HepG2 (cell line): Measurements from ENCODE around the gene SREBF1. TPM values are rescaled to one million over a fixed set of nuclear protein-coding genes. Genes with fewer than 3 reads are reported as not detected.

Experiments
- ATAC-seq: fragments of 200-7000 bp; cut with Tn5 transposase; 3 replicates; pipeline ENCODE4 v1.9.1; 2020; ENCODE audit warnings: mild to moderate bottlenecking, moderate library complexity
- BruUV-seq: library from RNA; stranded (reverse); fragments of 400-500 nt; replicated peaks from 2 replicates; lab custom pipeline; 2021; lab: Mats Ljungman, UMichigan
- CTCF ChIA-PET: fragments of 300-600 bp; formaldehyde crosslinking; extraction: SDS; loops from one replicate; lab custom pipeline; 2021; ENCODE audit warnings: low total read pairs, inconsistent platforms, low intra/inter-chr PET ratio; lab: Yijun Ruan, JAX
- POLR2A ChIA-PET: fragments of 350-600 bp; sonication (Branson Sonifier 250); formaldehyde crosslinking; loops from one replicate; lab custom pipeline; 2020; ENCODE audit warnings: antibody characterized with exemption, inconsistent platforms; lab: Yijun Ruan, JAX
- DNase-seq: peaks from one replicate; pipeline ENCODE4 v3.0.0-alpha.2; 2015; ENCODE audit warnings: low spot score
- FAIRE-seq: peaks from 3 replicates; lab custom pipeline; 2011; peaks lifted over from hg19 to GRCh38; lab: Jason Lieb, UNC
- H2AFZ ChIP-seq: one replicate; pipeline ENCODE4 v1.6.1; 2011; ENCODE audit warnings: low read length, inconsistent platforms
- H3K27ac ChIP-seq: fragments of 300-600 bp; 3 replicates; pipeline ENCODE4 v1.8.0; 2011; ENCODE audit warnings: mixed run types, mild to moderate bottlenecking, mixed read lengths, low read length, inconsistent platforms; ENCODE audit not compliant: insufficient read depth; ENCODE audit errors: extremely low read length
- H3K27me3 ChIP-seq, 2 experiments: fragments of 200-600 bp in 1 of 2; 2 replicates in 1 of 2; 3 replicates in 1 of 2; pipeline versions ENCODE4 v1.6.0 to v1.8.0; 2011; ENCODE audit warnings: low read length in 2 of 2, mild to moderate bottlenecking in 2 of 2, moderate library complexity in 2 of 2, inconsistent platforms in 1 of 2; ENCODE audit not compliant: insufficient read depth in 2 of 2, control insufficient read depth in 1 of 2
- H3K36me3 ChIP-seq, 2 experiments: fragments of 200-600 bp in 1 of 2; replicated peaks in 1 of 2; 2 replicates in 1 of 2; 3 replicates in 1 of 2; pipeline versions ENCODE4 v1.5.1 to v1.8.0; 2011; ENCODE audit warnings: low read length in 2 of 2, inconsistent platforms in 1 of 2; ENCODE audit not compliant: insufficient read depth in 2 of 2, control insufficient read depth in 1 of 2
- H3K4me1 ChIP-seq: 2 replicates; pipeline ENCODE4 v1.5.1; 2012; ENCODE audit warnings: low read length, inconsistent platforms; ENCODE audit not compliant: insufficient read depth
- H3K4me2 ChIP-seq: 2 replicates; pipeline ENCODE4 v1.6.0; 2011; ENCODE audit warnings: low read depth, low read length, inconsistent platforms
- H3K4me3 ChIP-seq, 3 experiments: fragments of 200-600 bp in 1 of 3; sonication (generic), shearing (Covaris generic) in 1 of 3; replicated peaks in 1 of 3; 2 replicates each; pipeline ENCODE4 v1.5.1; 2011 to 2016; ENCODE audit warnings: low read length in 3 of 3, inconsistent platforms in 2 of 3, low read depth in 2 of 3, mild to moderate bottlenecking in 2 of 3, control low read depth in 1 of 3, mixed read lengths in 1 of 3; ENCODE audit not compliant: insufficient read depth in 1 of 3
- H3K79me2 ChIP-seq: one replicate; pipeline ENCODE4 v1.6.1; 2011; ENCODE audit warnings: low read length, inconsistent platforms; ENCODE audit not compliant: insufficient read depth
- H3K9ac ChIP-seq: 2 replicates; pipeline ENCODE4 v1.6.0; 2011; ENCODE audit warnings: mild to moderate bottlenecking, low read depth, low read length, inconsistent platforms; ENCODE audit not compliant: insufficient read depth
- H3K9me3 ChIP-seq: 2 replicates; pipeline ENCODE4 v1.5.1; 2012; ENCODE audit warnings: mild to moderate bottlenecking, low read length
- H4K20me1 ChIP-seq: 2 replicates; pipeline ENCODE4 v1.6.0; 2011; ENCODE audit warnings: inconsistent platforms, mild to moderate bottlenecking, low read length, moderate library complexity; ENCODE audit not compliant: insufficient read depth
- GATAD1 ChIP-seq: IDR thresholded peaks from 2 replicates; pipeline ENCODE4 v1.6.1; 2016; ENCODE audit warnings: missing genetic modification reagents, missing compliant biosample characterization
- HNRNPL ChIP-seq: fragments of 200-400 bp; formaldehyde crosslinking; IDR thresholded peaks from 2 replicates; pipeline ENCODE4 v1.6.1; 2017; ENCODE audit warnings: mild to moderate bottlenecking, low read depth, low read length
- ZNF282 ChIP-seq: fragments of 450-650 bp; IDR thresholded peaks from 2 replicates; pipeline ENCODE4 v1.6.1; 2018; ENCODE audit not compliant: partially characterized antibody
- ZNF367 ChIP-seq: sonication (generic); formaldehyde crosslinking; IDR thresholded peaks from 2 replicates; pipeline ENCODE4 v1.4.0; 2020; ENCODE audit warnings: missing genetic modification reagents, borderline replicate concordance
- ZNF670 ChIP-seq: sonication (generic); formaldehyde crosslinking; IDR thresholded peaks from 2 replicates; pipeline ENCODE4 v1.8.0; 2022; ENCODE audit warnings: mild to moderate bottlenecking, missing genetic modification reagents, borderline replicate concordance
- WGBS: methylation state at CpG from one replicate; pipeline ENCODE4 v1.1.6; 2017; ENCODE audit warnings: low lambda C conversion rate; 5-methylcytosine and 5-hydroxymethylcytosine counted together
- in situ Hi-C: cut with HindIII; loops from 2 replicates; pipeline ENCODE4 v1.10.0; 2017; ENCODE audit warnings: low pct_unique_long_range_greater_than_20kb; ENCODE audit not compliant: extremely low pct_ligation_motif_present
- intact Hi-C: fragments of 100-400 bp; cut with micrococcal nuclease; formaldehyde crosslinking; loops from one replicate; pipeline ENCODE4 v1.10.0; 2022; ENCODE audit not compliant: unreplicated experiment
- polyA plus RNA-seq, 8 experiments: library from polyadenylated mRNA; depleted of rRNA in 3 of 8; stranded (reverse) in 7 of 8; unstranded in 1 of 8; fragments of >200 nt; fragmentation: Illumina TruSeq in 4 of 8; extraction: Trizol in 4 of 8; gene quantifications; 2 replicates each; pipeline versions ENCODE4 v1.2.1 to v1.2.3, GENCODE V29; 2011 to 2016; ENCODE audit warnings: low read depth in 4 of 8, missing spikeins in 1 of 8, mixed read lengths in 1 of 8; ENCODE audit not compliant: insufficient read depth in 1 of 8
- total RNA-seq, 5 experiments: library from RNA; depleted of rRNA; stranded (reverse); fragments of >200 nt; fragmentation: Illumina TruSeq; extraction: Trizol; gene quantifications; 2 replicates each; pipeline ENCODE4 v1.2.3, GENCODE V29; 2016; ENCODE audit warnings: low read depth in 1 of 5
- TF ChIP-seq, protein P1 (sequence below): sonication (generic); formaldehyde crosslinking; IDR thresholded peaks from 2 replicates; pipeline ENCODE4 v1.4.0; 2020; ENCODE audit warnings: missing genetic modification reagents
- TF ChIP-seq, protein P2 (sequence below): sonication (generic); formaldehyde crosslinking; IDR thresholded peaks from 2 replicates; pipeline ENCODE4 v1.4.0; 2020; ENCODE audit warnings: missing genetic modification reagents

Gene SREBF1
- total and polyA plus RNA-seq, 2 of the 13 experiments (the other 11 are each of a cell fraction or from before 2014, with no cell fraction given), result 34.3 to 38.0 TPM

DNA sequence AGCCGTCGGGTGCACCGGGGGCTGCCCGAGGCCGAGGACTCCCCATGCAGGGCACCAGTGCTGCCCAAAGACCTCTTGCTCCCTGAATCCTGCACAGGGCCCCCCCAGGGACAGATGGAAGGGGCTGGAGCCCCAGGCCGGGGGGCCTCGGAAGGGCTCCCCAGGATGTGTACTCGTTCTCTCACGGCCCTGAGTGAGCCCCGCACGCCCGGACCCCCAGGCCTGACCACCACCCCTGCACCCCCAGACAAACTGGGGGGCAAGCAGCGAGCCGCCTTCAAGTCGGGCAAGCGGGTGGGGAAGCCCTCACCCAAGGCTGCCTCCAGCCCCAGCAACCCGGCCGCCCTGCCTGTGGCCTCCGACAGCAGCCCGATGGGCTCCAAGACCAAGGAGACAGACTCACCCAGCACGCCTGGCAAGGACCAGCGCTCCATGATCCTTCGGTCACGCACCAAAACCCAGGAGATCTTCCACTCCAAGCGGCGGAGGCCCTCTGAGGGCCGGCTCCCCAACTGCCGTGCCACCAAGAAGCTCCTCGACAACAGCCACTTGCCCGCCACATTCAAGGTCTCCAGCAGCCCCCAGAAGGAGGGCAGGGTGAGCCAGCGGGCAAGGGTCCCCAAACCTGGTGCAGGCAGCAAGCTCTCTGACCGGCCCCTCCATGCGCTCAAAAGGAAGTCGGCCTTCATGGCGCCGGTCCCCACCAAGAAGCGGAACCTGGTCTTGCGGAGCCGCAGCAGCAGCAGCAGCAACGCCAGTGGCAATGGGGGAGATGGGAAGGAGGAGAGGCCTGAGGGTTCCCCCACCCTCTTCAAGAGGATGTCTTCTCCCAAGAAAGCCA is 40.6 kb downstream of the SREBF1 start:
- intact Hi-C loops, result no loop called here
- ChIA-PET CTCF (no interaction called here), POLR2A (no interaction called here)
- H3K27me3 ChIP-seq, result no peaks in the 10 kb centered on the region
- WGBS, result 98% methylated on average over 7 of the region's 40 CpGs
- H3K4me1 ChIP-seq, result no peaks in the 10 kb centered on the region
- in situ Hi-C loops, result no loop called here
- no peak overlapping the region for H3K4me3 ChIP-seq
- TF ChIP-seq, protein P1, sequence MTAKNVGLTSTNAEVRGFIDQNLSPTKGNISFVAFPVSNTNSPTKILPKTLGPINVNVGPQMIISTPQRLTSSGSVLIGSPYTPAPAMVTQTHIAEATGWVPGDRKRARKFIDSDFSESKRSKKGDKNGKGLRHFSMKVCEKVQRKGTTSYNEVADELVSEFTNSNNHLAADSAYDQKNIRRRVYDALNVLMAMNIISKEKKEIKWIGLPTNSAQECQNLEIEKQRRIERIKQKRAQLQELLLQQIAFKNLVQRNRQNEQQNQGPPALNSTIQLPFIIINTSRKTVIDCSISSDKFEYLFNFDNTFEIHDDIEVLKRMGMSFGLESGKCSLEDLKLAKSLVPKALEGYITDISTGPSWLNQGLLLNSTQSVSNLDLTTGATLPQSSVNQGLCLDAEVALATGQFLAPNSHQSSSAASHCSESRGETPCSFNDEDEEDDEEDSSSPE, result no peak
- TF ChIP-seq ZNF670 (CRISPR knock-in tag), result no peak
- 0 out of 2 replicates have a peak, but pooled peaks have one; percentile 12 for TF ChIP-seq HNRNPL
- H3K4me2 ChIP-seq, result no peak overlapping the region
- no peak overlapping the region for H2AFZ ChIP-seq
- no peak overlapping the region for H3K9ac ChIP-seq
- BruUV-seq, result no TSS peak
- peaks cover 28 to 42% of the 10 kb centered on the region in 2 experiments; a peak in 4 of 5 replicates for H3K36me3 ChIP-seq
- DNase-seq (no peak), ATAC-seq (no peak), FAIRE-seq (no peak)
- H3K79me2 ChIP-seq, result no peaks in the 10 kb centered on the region
- H4K20me1 ChIP-seq, result 0 out of 2 replicates have a peak, but pooled peaks cover 3% of the 10 kb centered on the region
- H3K27ac ChIP-seq, result no peak overlapping the region
- no peaks in the 10 kb centered on the region for H3K9me3 ChIP-seq

DNA sequence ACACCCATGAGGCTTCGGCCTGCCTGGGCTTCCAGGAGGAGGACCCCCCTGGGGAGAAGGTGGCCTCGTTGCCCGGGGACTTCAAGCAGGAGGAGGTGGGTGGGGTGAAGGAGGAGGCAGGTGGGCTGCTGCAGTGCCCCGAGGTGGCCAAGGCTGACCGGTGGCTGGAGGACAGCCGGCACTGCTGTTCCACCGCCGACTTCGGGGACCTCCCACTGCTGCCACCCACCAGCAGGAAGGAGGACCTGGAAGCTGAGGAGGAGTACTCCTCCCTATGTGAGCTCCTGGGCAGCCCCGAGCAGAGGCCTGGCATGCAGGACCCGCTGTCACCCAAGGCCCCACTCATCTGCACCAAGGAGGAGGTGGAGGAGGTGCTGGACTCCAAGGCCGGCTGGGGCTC is 41.5 kb downstream of the SREBF1 start:
- in situ Hi-C loops (no loop called here), intact Hi-C loops (no loop called here)
- H2AFZ ChIP-seq, result no peak overlapping the region
- WGBS, result 89% methylated on average over 7 of the region's 12 CpGs
- no TSS peak for BruUV-seq
- no peak overlapping the region for H3K4me3 ChIP-seq
- no peak overlapping the region for H3K27ac ChIP-seq
- no peak for ATAC-seq
- peaks cover 27 to 42% of the 10 kb centered on the region in 2 experiments; a peak in 4 of 5 replicates for H3K36me3 ChIP-seq
- 0 out of 2 replicates have a peak, but pooled peaks cover 5% of the 10 kb centered on the region for H4K20me1 ChIP-seq
- no peaks in the 10 kb centered on the region for H3K9me3 ChIP-seq
- H3K4me2 ChIP-seq, result no peak overlapping the region
- FAIRE-seq, result no peak
- DNase-seq, result no peak
- H3K27me3 ChIP-seq, result no peaks in the 10 kb centered on the region
- no peaks in the 10 kb centered on the region for H3K4me1 ChIP-seq
- no peak for TF ChIP-seq ZNF282
- TF ChIP-seq, protein P2, sequence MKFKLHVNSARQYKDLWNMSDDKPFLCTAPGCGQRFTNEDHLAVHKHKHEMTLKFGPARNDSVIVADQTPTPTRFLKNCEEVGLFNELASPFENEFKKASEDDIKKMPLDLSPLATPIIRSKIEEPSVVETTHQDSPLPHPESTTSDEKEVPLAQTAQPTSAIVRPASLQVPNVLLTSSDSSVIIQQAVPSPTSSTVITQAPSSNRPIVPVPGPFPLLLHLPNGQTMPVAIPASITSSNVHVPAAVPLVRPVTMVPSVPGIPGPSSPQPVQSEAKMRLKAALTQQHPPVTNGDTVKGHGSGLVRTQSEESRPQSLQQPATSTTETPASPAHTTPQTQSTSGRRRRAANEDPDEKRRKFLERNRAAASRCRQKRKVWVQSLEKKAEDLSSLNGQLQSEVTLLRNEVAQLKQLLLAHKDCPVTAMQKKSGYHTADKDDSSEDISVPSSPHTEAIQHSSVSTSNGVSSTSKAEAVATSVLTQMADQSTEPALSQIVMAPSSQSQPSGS, result no peak
- TF ChIP-seq GATAD1 (CRISPR knock-in tag), result no peak
- no peak for TF ChIP-seq ZNF367 (CRISPR knock-in tag)
- POLR2A ChIA-PET, result no interaction called here
- no peak overlapping the region for H3K9ac ChIP-seq
- CTCF ChIA-PET, result no interaction called here
- no peaks in the 10 kb centered on the region for H3K79me2 ChIP-seq
